Measurements from ENCODE around the gene HCST.
"Not testable (repeated sequence)": the region's sequence is repeated elsewhere in the genome, so short reads cannot be mapped to it uniquely, and the experiment has no call there.

The HCST gene

GRCh38 chr19:35882114-35882832 lies 20.1 kb upstream of the HCST start:
- DNase-seq, result peak; percentile 77

DNA sequence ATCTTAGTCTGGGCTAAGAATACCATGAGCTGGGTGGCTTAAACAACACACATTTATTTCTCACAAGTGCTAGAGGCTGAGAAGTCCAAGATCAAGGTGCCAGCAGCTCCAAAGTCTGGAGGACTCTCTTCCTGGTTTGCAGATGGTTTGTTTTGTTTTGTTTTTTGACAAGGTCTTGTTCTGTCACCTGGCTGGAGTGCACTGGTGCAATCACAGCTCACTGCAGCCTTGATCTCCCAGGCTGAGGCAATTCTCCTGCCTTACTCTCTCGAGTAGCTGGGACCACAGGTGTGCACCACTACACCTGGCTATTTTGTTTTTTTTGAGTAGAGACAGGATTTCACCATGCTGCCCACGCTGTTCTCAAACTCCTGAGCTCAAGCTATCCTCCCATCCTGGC lies 18.4 kb upstream of the HCST start:
- no peak for DNase-seq

GRCh38 chr19:35885225-35885738 lies 17.0 kb upstream of the HCST start:
- no peak for DNase-seq

- no peak for DNase-seq
Observed at GRCh38 chr19:35885904-35886303, 16.4 kb upstream of the HCST start.

DNA sequence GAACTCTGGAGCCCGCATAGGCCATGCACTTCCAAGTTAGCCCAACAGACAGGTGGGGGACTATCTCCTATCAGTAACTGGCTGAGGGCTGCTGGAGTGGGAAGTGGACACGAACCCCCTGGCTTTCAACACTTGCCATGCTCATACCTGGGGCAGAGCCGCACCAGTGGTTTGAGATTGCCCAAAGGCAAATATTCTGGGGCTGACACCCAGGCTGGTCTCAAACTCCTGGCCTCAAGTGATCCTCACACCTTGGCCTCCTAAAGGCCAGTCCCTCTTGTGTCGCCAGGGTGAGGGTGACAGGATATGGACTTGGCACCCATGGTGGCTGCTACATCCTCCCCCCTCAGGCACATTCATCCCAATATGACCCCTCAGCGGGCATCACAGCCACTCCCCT lies 15.1 kb upstream of the HCST start:
- no peak for DNase-seq

- DNase-seq, result no peak
Observed at GRCh38 chr19:35888398-35888797, 13.9 kb upstream of the HCST start.

GRCh38 chr19:35889370-35890112 lies 12.8 kb upstream of the HCST start:
- no peak for DNase-seq

- no peak for DNase-seq
Observed at GRCh38 chr19:35890113-35890650, 12.1 kb upstream of the HCST start.

DNA sequence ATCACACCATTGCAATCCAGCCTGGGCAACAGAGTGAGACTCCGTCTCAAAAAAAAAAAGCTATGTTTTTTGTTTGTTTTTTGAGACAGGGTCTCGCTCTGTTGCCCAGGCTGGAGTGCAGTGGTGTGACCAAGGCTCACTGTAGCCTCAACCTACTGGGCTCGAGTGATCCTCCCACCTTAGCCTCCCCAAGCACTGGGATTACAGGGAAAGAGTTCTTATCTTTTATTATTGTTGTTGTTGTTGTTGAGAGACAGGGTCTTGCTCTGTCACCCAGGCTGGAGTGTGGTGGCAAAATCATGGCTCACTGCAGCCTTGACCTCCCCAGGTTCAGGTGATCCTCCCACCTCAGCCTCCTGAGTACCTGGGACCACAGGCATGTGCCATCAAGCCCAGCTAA lies 10.5 kb upstream of the HCST start:
- DNase-seq, result not testable (repeated sequence)

DNA sequence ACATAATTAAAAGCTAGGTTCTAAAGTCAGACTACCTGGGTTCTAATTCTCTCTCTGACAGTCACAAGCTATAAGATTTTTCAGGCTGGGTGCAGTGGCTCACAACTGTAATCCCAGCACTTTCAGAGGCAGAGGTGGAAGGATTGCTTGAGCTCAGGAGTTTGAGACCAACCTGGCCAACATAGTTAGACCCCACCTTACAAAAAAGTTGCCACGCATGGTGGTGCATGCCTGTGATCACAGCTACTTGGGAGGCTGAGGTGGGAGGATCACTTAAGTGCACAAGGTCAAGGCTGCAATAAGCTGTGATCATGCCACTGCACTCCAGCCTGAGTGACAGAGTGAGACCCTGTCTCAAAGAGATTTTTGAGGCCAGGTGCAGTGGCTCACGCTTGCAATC lies 8.0 kb upstream of the HCST start:
- DNase-seq, result no peak

- DNase-seq, result no peak
Observed at GRCh38 chr19:35895911-35896642, 6.3 kb upstream of the HCST start.

GRCh38 chr19:35896643-35897040 lies 5.7 kb upstream of the HCST start:
- no peak for DNase-seq

GRCh38 chr19:35897706-35898451 lies 4.5 kb upstream of the HCST start:
- no peak for DNase-seq

- no peak for DNase-seq
Observed at GRCh38 chr19:35898499-35898809, 3.9 kb upstream of the HCST start.

DNA sequence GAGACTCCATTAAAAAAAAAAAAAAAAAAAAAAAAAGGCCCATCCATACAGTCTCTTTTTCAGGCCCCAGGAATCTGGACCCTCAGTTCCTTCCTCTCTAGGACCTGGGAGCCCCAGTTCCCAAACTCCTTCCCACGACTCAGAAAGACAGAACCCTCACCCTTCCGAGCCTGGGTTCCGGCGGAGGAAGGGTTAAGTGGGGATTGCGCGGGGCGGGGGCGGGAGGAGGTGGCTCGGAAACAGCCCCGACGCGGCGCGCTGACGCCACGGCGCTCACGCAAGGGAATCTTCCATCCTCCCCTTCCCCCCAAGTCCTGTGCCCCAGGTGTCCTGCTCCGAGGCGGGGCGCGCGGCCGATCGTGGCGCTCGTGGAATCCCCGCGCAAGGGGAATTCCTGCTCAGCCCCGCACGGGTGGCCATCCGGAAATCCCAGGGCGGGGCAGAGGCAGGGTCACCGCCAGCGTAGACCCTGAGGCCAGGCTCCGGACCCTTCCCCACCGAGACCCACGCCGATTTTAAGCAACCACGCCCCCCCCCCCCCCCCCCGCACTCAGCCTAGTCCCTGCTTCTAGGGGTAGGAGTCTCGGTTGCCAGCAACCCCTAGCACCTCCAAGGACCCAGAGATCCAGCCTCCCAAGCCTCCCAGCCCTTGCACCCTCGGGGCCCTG lies 2.6 kb upstream of the HCST start:
- DNase-seq, result peak; percentile 77

- peak; percentile 68 for DNase-seq
Observed at GRCh38 chr19:35901055-35901644, 1.2 kb upstream of the HCST start.

DNA sequence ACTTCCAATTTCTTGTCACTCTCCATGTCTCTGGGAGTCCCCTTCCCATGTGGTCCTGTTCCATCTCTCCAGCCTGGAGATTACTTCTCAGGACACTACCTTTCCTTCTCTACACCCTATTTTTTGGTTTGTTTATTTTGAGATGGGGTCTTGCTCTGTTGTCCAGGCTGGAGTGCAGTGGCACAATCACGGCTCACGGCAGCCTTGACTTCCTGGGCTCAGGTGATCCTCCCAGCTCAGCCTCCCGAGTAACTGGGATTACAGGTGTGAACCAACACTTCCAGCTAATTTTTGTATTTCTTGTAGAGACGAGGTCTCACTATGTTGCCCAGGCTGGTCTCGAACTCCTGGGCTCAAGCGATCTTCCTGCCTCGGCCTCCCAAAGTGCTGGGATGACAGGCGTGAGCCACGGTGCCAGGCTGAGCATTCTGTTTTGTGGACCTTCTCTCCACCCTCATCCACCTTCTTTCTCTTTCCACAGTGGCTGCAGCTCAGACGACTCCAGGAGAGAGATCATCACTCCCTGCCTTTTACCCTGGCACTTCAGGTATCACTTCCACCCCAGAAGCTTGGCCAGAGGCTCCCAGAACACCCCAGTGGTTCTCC lies 644 bp downstream of the HCST start:
- no peak for DNase-seq

GRCh38 chr19:35903550-35904179 lies 1.3 kb downstream of the HCST start:
- peak; percentile 81 for DNase-seq

- DNase-seq, result no peak
Observed at GRCh38 chr19:35904311-35905068, 2.2 kb downstream of the HCST start.

GRCh38 chr19:35905178-35905727 lies 2.9 kb downstream of the HCST start:
- DNase-seq, result peak; percentile 35

Measured in fibroblast of skin of right quadriceps (primary cell).